A549 treated with Hydrocortisone at 1 μM for 4 hours (cell line): ENCODE measurements around the gene SAMMSON. TPM values are rescaled to one million over a fixed set of nuclear protein-coding genes. Genes with fewer than 3 reads are reported as not detected.

Experiments
- total RNA-seq: library from RNA; stranded (reverse); fragments of 200-300 nt; extraction: Qiagen RNA extraction; gene quantifications from 5 replicates; pipeline ENCODE4 v1.2.3, GENCODE V29; 2022

SAMMSON gene
- total RNA-seq: not detected in 5 replicates

DNA sequence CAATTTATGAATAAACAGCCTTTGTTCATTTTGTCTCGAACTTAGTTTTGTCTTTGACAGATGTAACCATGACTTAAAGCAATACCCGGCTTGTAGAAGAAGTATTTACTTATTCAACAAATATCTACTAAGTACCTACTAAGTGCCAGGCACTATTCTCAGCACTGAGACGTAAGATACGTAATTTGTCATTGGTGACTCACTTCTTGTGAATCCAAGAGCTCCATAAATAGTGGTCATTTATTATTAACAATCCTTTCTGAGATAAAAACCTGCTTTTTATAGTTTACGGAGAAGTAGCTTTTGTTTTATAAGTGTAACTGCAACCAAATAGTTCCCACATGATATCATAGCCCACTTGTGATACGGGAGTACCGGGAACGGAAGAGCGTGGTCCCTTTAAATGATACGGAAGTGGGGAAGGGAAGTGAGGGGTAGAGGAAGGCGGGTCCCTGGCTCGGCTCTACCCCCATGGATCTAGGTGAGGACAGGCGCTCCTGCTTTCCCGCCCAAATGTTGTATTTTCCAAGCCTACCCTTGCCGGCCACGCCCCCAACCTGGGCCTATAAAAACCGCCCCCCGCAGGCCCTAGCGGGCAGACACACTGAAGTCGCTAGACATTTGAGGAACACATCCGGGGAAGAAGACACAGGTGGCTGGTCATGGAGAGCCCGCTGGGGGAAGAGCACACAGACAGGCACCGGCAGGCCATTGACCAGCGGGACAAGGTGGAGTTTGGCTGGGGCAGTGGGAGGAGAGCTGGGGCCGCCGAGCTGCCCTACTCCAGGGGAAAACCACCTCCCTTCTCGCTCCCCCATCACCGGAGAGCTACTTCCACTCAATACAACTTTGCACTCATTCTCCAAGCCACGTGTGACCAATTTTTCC lies at the start of gene SAMMSON:
Gene SAMMSON, plus strand, starts transcription at position 594 of the 888 bp plus-strand sequence.

